Naive thymus-derived CD4-positive, alpha-beta T cell (primary cell): Measurements from ENCODE around the gene EPB41L5. TPM values are rescaled to one million over a fixed set of nuclear protein-coding genes. Genes with fewer than 3 reads are reported as not detected.
"Not testable (repeated sequence)": the region's sequence is repeated elsewhere in the genome, so short reads cannot be mapped to it uniquely, and the experiment has no call there.

Source experiments
- ATAC-seq: fragments of 150-1000 bp; cut with Tn5 transposase; 2 replicates; pipeline ENCODE4 v1.10.0; 2021; ENCODE audit warnings: mild to moderate bottlenecking, moderate library complexity
- CTCF ChIA-PET: fragments of 350-600 bp; sonication (Branson Sonifier 250); formaldehyde crosslinking; loops from one replicate; lab custom pipeline; 2021; ENCODE audit warnings: antibody characterized with exemption; lab: Charles Lee
- POLR2A ChIA-PET: fragments of 350-600 bp; sonication (Branson Sonifier 250); formaldehyde crosslinking; loops from one replicate; lab custom pipeline; 2021; ENCODE audit warnings: antibody characterized with exemption, inconsistent platforms; lab: Charles Lee
- DNase-seq, 9 donors: peaks; one replicate each; pipeline versions ENCODE4 v3.0.0 to v3.0.0-alpha.2; 2020 to 2022; ENCODE audit warnings: mixed read lengths in 1 of 9
- H3K27ac ChIP-seq: one replicate; pipeline ENCODE4 v1.7.0; 2013; ENCODE audit warnings: mild to moderate bottlenecking, low read depth, low read length, moderate library complexity
- H3K27me3 ChIP-seq, 2 donors: one replicate each; pipeline ENCODE4 v1.7.0; 2013; ENCODE audit warnings: low read length in 2 of 2, mild to moderate bottlenecking in 2 of 2, moderate library complexity in 2 of 2; ENCODE audit not compliant: control insufficient read depth in 2 of 2, insufficient read depth in 2 of 2
- H3K36me3 ChIP-seq, 3 experiments: 1 replicate in 2 of 3; 2 replicates in 1 of 3; pipeline ENCODE4 v1.7.0; 2013; ENCODE audit warnings: low read length in 3 of 3, mild to moderate bottlenecking in 3 of 3, moderate library complexity in 1 of 3; ENCODE audit not compliant: insufficient read depth in 3 of 3, control insufficient read depth in 2 of 3
- H3K4me1 ChIP-seq, 2 donors: one replicate each; pipeline ENCODE4 v1.7.0; 2013; ENCODE audit warnings: low read length in 2 of 2, mild to moderate bottlenecking in 2 of 2, moderate library complexity in 1 of 2; ENCODE audit not compliant: control insufficient read depth in 2 of 2, insufficient read depth in 2 of 2
- H3K4me3 ChIP-seq: 2 replicates; pipeline ENCODE4 v1.7.0; 2013; ENCODE audit warnings: mild to moderate bottlenecking, low read length
- H3K9me3 ChIP-seq, 3 experiments: 1 replicate in 2 of 3; 2 replicates in 1 of 3; pipeline ENCODE4 v1.7.0; 2013; ENCODE audit warnings: low read length in 3 of 3; ENCODE audit not compliant: control insufficient read depth in 2 of 3
- H3K27ac Mint-ChIP-seq, 9 donors: one replicate each; pipeline ENCODE4 v1.8.0; 2020 to 2022; ENCODE audit warnings: mixed read lengths in 9 of 9, mild to moderate bottlenecking in 8 of 9, moderate library complexity in 5 of 9, inconsistent platforms in 2 of 9
- H3K27me3 Mint-ChIP-seq, 5 donors: one replicate each; pipeline ENCODE4 v1.8.0; 2021 to 2022; ENCODE audit warnings: mixed read lengths in 5 of 5, mild to moderate bottlenecking in 1 of 5
- H3K36me3 Mint-ChIP-seq, 5 donors: one replicate each; pipeline ENCODE4 v1.8.0; 2020 to 2022; ENCODE audit warnings: mixed read lengths in 5 of 5, mild to moderate bottlenecking in 3 of 5, inconsistent platforms in 1 of 5
- H3K4me1 Mint-ChIP-seq, 7 donors: one replicate each; pipeline ENCODE4 v1.8.0; 2020 to 2022; ENCODE audit warnings: mixed read lengths in 7 of 7, mild to moderate bottlenecking in 3 of 7, inconsistent platforms in 1 of 7
- H3K4me3 Mint-ChIP-seq, 10 donors: one replicate each; pipeline ENCODE4 v1.8.0; 2020 to 2022; ENCODE audit warnings: mild to moderate bottlenecking in 10 of 10, mixed read lengths in 10 of 10, moderate library complexity in 6 of 10, inconsistent platforms in 2 of 10
- H3K9me3 Mint-ChIP-seq, 11 donors: one replicate each; pipeline ENCODE4 v1.8.0; 2020 to 2022; ENCODE audit warnings: mixed read lengths in 11 of 11, mild to moderate bottlenecking in 4 of 11, inconsistent platforms in 1 of 11, moderate library complexity in 1 of 11
- intact Hi-C, 2 donors: fragments of 100-400 bp; cut with micrococcal nuclease; formaldehyde crosslinking; loops; one replicate each; pipeline ENCODE4 v1.15.1; 2023
- polyA plus RNA-seq, 2 donors: library from polyadenylated mRNA; unstranded; fragments of 300-500 nt; fragmentation: Illumina TruSeq; gene quantifications; one replicate each; pipeline ENCODE4 v1.2.3, GENCODE V29; 2021
- total RNA-seq, 6 experiments: library from RNA in 5 of 6; stranded (reverse) in 5 of 6; gene quantifications; 1 replicate in 5 of 6; 2 replicates in 1 of 6; pipeline ENCODE4 v1.2.3 and lab custom pipeline; 2021 to 2026

EPB41L5 gene
- total and polyA plus RNA-seq, 7 experiments from 2014 or later = 2.2 to 9.3 (median 6.5) TPM

GRCh38 chr2:120053891-120054290, 41.0 kb downstream of the EPB41L5 start:
- Histone ChIP-seq H3K4me1 (no peaks in the 10 kb centered on the region), H3K27ac (no peak overlapping the region), H3K9me3 (no peaks in the 10 kb centered on the region), H3K36me3 (no peaks in the 10 kb centered on the region), H3K27me3 (no peaks in the 10 kb centered on the region), H3K4me3 (no peak overlapping the region)
- H3K27ac Mint-ChIP-seq = no peak overlapping the region
- DNase-seq (no peak), ATAC-seq (no peak)
- no peaks in the 10 kb centered on the region for H3K27me3 Mint-ChIP-seq
- peaks cover 0 to 55% (median 47%) of the 10 kb centered on the region in 5 donors for H3K36me3 Mint-ChIP-seq
- no peak overlapping the region for H3K4me3 Mint-ChIP-seq
- intact Hi-C loops = no loop called here
- ChIA-PET CTCF (no interaction called here), POLR2A (no interaction called here)
- H3K4me1 Mint-ChIP-seq = peaks cover 0 to 9% (median 0%) of the 10 kb centered on the region in 7 donors
- peaks cover 6 to 47% (median 27%) of the 10 kb centered on the region in 11 donors for H3K9me3 Mint-ChIP-seq

- Mint-ChIP-seq H3K9me3 (peaks cover 0 to 6% (median 4%) of the 10 kb centered on the region in 11 donors), H3K27ac (no peak overlapping the region)
- ATAC-seq = no peak
Observed at GRCh38 chr2:120059483-120059882, 46.6 kb downstream of the EPB41L5 start.

GRCh38 chr2:120060088-120060623, 47.3 kb downstream of the EPB41L5 start:
- CTCF ChIA-PET = no interaction called here
- no peaks in the 10 kb centered on the region for H3K9me3 ChIP-seq

More at GRCh38 chr2:120059483-120059882, 46.6 kb downstream of the EPB41L5 start:
- CTCF ChIA-PET = no interaction called here
- no peaks in the 10 kb centered on the region for H3K36me3 ChIP-seq
- POLR2A ChIA-PET = no interaction called here
- H3K27me3 ChIP-seq = no peaks in the 10 kb centered on the region
- Mint-ChIP-seq H3K4me3 (no peak overlapping the region), H3K4me1 (peaks cover 0 to 9% (median 6%) of the 10 kb centered on the region in 7 donors), H3K27me3 (peaks cover 0 to 3% (median 0%) of the 10 kb centered on the region in 5 donors), H3K36me3 (peaks cover 0 to 23% (median 17%) of the 10 kb centered on the region in 5 donors)
- no peaks in the 10 kb centered on the region for H3K4me1 ChIP-seq
- H3K4me3 ChIP-seq = no peak overlapping the region
- no peak for DNase-seq
- intact Hi-C loops = no loop called here
- no peaks in the 10 kb centered on the region for H3K9me3 ChIP-seq
- no peak overlapping the region for H3K27ac ChIP-seq

GRCh38 chr2:120064664-120065063, 51.8 kb downstream of the EPB41L5 start:
- CTCF ChIA-PET = no interaction called here

More at GRCh38 chr2:120060088-120060623, 47.3 kb downstream of the EPB41L5 start:
- intact Hi-C loops = no loop called here
- Histone ChIP-seq H3K36me3 (no peaks in the 10 kb centered on the region), H3K27me3 (no peaks in the 10 kb centered on the region), H3K4me3 (no peak overlapping the region), H3K27ac (no peak overlapping the region), H3K4me1 (no peaks in the 10 kb centered on the region)
- ATAC-seq (no peak), DNase-seq (no peak)
- Mint-ChIP-seq H3K27me3 (peaks cover 0 to 3% (median 0%) of the 10 kb centered on the region in 5 donors), H3K9me3 (peaks cover 0 to 6% (median 4%) of the 10 kb centered on the region in 11 donors), H3K27ac (no peak overlapping the region), H3K36me3 (peaks cover 0 to 23% (median 17%) of the 10 kb centered on the region in 5 donors), H3K4me1 (peaks cover 0 to 14% (median 9%) of the 10 kb centered on the region in 7 donors), H3K4me3 (no peak overlapping the region)
- POLR2A ChIA-PET = no interaction called here

GRCh38 chr2:120066800-120067547, 54.1 kb downstream of the EPB41L5 start:
- Histone ChIP-seq H3K4me3 (no peak overlapping the region), H3K9me3 (no peaks in the 10 kb centered on the region), H3K36me3 (no peaks in the 10 kb centered on the region), H3K27me3 (no peaks in the 10 kb centered on the region), H3K4me1 (no peaks in the 10 kb centered on the region), H3K27ac (no peak overlapping the region)
- Mint-ChIP-seq H3K27ac (no peak overlapping the region), H3K27me3 (peaks cover 0 to 8% (median 0%) of the 10 kb centered on the region in 5 donors), H3K4me3 (no peak overlapping the region), H3K36me3 (peaks cover 0 to 19% (median 9%) of the 10 kb centered on the region in 5 donors), H3K9me3 (peaks cover 0 to 11% (median 0%) of the 10 kb centered on the region in 11 donors), H3K4me1 (peaks cover 3 to 18% (median 8%) of the 10 kb centered on the region in 7 donors)
- CTCF ChIA-PET = no interaction called here
- no peak for DNase-seq
- intact Hi-C loops = no loop called here
- POLR2A ChIA-PET = no interaction called here
- ATAC-seq = no peak

More at GRCh38 chr2:120064664-120065063, 51.8 kb downstream of the EPB41L5 start:
- H3K36me3 ChIP-seq = no peaks in the 10 kb centered on the region
- no peak overlapping the region for H3K4me3 ChIP-seq
- Mint-ChIP-seq H3K9me3 (peaks cover 0 to 5% (median 0%) of the 10 kb centered on the region in 11 donors), H3K4me1 (peaks cover 0 to 17% (median 8%) of the 10 kb centered on the region in 7 donors), H3K4me3 (no peak overlapping the region), H3K27ac (peak overlapping the region in 1 of 9 donors; percentile 7), H3K36me3 (peaks cover 0 to 20% (median 11%) of the 10 kb centered on the region in 5 donors), H3K27me3 (peaks cover 0 to 4% (median 0%) of the 10 kb centered on the region in 5 donors)
- no peaks in the 10 kb centered on the region for H3K9me3 ChIP-seq
- no peak for DNase-seq
- POLR2A ChIA-PET = no interaction called here
- no peak overlapping the region for H3K27ac ChIP-seq
- no peaks in the 10 kb centered on the region for H3K4me1 ChIP-seq
- no peaks in the 10 kb centered on the region for H3K27me3 ChIP-seq
- intact Hi-C loops = no loop called here
- ATAC-seq = no peak

- Mint-ChIP-seq H3K9me3 (peaks cover 0 to 11% (median 0%) of the 10 kb centered on the region in 11 donors), H3K36me3 (peaks cover 0 to 22% (median 13%) of the 10 kb centered on the region in 5 donors), H3K4me1 (peaks cover 3 to 14% (median 8%) of the 10 kb centered on the region in 7 donors)
- H3K27me3 ChIP-seq, intact Hi-C loops, DNase-seq, H3K4me3 ChIP-seq, CTCF ChIA-PET, H3K27ac Mint-ChIP-seq, H3K27me3 Mint-ChIP-seq, H3K4me1 ChIP-seq, ATAC-seq, POLR2A ChIA-PET, H3K36me3 ChIP-seq, H3K9me3 ChIP-seq, H3K4me3 Mint-ChIP-seq, H3K27ac ChIP-seq: not testable (repeated sequence)
Observed at GRCh38 chr2:120068040-120068658, 55.3 kb downstream of the EPB41L5 start.
